NB4 (cell line): ENCODE data around the gene ACTRT2.

Source experiments
- DNase-seq: peaks from one replicate; pipeline ENCODE4 v3.0.0; 2010; ENCODE audit warnings: low read depth
- H3K4me3 ChIP-seq: one replicate; pipeline ENCODE4 v1.5.1; 2011; ENCODE audit warnings: mild to moderate bottlenecking, low read depth, low read length, moderate library complexity
- CTCF ChIP-seq: IDR thresholded peaks from one replicate; pipeline ENCODE4 v1.5.1; 2012; ENCODE audit warnings: low read depth, low read length
- MAX ChIP-seq: IDR thresholded peaks from 2 replicates; pipeline ENCODE4 v1.6.1; 2011; ENCODE audit warnings: low read depth, low read length
- MYC ChIP-seq: IDR thresholded peaks from 2 replicates; pipeline ENCODE4 v1.6.1; 2011; ENCODE audit warnings: low read depth, low read length
- POLR2A ChIP-seq: IDR thresholded peaks from 2 replicates; pipeline ENCODE4 v1.6.1; 2011; ENCODE audit warnings: mild to moderate bottlenecking; ENCODE audit not compliant: insufficient read length; ENCODE audit errors: extremely low read depth

ACTRT2 gene

GRCh38 chr1:3038571-3039181 is 17.4 kb downstream of the ACTRT2 start:
- DNase-seq = no peak
- no peak overlapping the region for H3K4me3 ChIP-seq
- no peak for TF ChIP-seq MAX
- no peak for TF ChIP-seq MYC
- no peak for TF ChIP-seq CTCF
- no peak for TF ChIP-seq POLR2A

- H3K4me3 ChIP-seq = no peak overlapping the region
- no peak for DNase-seq
- TF ChIP-seq MAX (no peak), CTCF (no peak), POLR2A (no peak), MYC (no peak)
Measured at GRCh38 chr1:3040004-3040403, 18.7 kb downstream of the ACTRT2 start.

DNA sequence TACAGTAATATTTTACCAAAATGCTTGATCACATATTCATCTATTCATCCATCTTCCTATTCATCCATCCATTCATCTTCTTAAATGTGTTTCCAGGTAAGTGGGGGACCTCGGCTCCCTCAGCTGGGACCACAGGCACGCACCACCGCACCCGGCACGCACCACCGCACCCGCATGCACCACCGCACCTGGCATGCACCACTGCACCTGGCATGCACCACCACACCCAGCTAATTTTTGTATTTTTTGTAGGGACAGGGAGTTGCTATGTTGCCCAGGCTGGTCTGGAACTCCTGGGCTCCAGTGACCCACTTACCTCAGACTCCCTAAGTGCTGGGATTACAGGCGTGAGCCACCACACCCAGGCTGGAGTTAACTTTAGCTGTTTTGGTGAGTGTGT is 21.2 kb downstream of the ACTRT2 start:
- no peak for TF ChIP-seq MYC
- no peak for TF ChIP-seq CTCF
- TF ChIP-seq POLR2A = no peak
- no peak for TF ChIP-seq MAX
- no peak overlapping the region for H3K4me3 ChIP-seq

GRCh38 chr1:3049164-3049563 is 27.9 kb downstream of the ACTRT2 start:
- no peak for DNase-seq
- no peak for TF ChIP-seq MAX
- no peak for TF ChIP-seq MYC
- TF ChIP-seq CTCF = no peak
- TF ChIP-seq POLR2A = no peak
- H3K4me3 ChIP-seq = no peak overlapping the region

More for the DNA sequence above, 21.2 kb downstream of the ACTRT2 start:
- DNase-seq = no peak

GRCh38 chr1:3049905-3050304 is 28.6 kb downstream of the ACTRT2 start:
- H3K4me3 ChIP-seq = no peak overlapping the region
- TF ChIP-seq POLR2A = no peak
- DNase-seq = no peak

GRCh38 chr1:3050603-3051002 is 29.3 kb downstream of the ACTRT2 start:
- no peak for DNase-seq
- TF ChIP-seq MAX (no peak), MYC (no peak), POLR2A (no peak), CTCF (no peak)

More at GRCh38 chr1:3050603-3051002, 29.3 kb downstream of the ACTRT2 start:
- H3K4me3 ChIP-seq = no peak overlapping the region
